B cell (primary cell): ENCODE data around the gene ANAPC10.

ENCODE experiments used
- EZH2 ChIP-seq: IDR thresholded peaks from 2 replicates; pipeline ENCODE4 v1.6.1; 2012; ENCODE audit warnings: borderline replicate concordance, low read depth, mild to moderate bottlenecking, moderate library complexity, low read length; ENCODE audit not compliant: insufficient read depth, poor library complexity, severe bottlenecking
- TF ChIP-seq, protein P1 (sequence below): fragments of 200-600 bp; IDR thresholded peaks from one replicate; pipeline ENCODE4 v1.8.0; 2022; ENCODE audit warnings: antibody characterized with exemption, mild to moderate bottlenecking

DNA sequence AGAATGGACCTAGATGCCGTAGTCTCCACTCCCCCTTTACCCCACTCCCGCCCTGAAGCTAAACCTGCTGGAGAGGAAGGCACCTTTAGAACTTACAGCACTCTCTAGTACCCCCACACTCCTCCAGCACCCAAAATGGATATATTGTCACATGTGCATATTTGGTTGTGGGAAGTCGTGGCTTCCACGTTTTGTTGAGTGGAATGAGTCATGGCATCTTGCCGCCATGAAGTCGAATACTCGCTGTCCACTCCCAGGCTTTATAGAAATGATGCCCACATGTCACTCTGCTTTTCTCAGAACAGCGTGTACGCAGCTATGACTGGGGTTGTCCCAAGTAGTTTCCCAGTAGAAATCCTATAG lies 660 bp upstream of the ANAPC10 start:
- TF ChIP-seq, protein P1, sequence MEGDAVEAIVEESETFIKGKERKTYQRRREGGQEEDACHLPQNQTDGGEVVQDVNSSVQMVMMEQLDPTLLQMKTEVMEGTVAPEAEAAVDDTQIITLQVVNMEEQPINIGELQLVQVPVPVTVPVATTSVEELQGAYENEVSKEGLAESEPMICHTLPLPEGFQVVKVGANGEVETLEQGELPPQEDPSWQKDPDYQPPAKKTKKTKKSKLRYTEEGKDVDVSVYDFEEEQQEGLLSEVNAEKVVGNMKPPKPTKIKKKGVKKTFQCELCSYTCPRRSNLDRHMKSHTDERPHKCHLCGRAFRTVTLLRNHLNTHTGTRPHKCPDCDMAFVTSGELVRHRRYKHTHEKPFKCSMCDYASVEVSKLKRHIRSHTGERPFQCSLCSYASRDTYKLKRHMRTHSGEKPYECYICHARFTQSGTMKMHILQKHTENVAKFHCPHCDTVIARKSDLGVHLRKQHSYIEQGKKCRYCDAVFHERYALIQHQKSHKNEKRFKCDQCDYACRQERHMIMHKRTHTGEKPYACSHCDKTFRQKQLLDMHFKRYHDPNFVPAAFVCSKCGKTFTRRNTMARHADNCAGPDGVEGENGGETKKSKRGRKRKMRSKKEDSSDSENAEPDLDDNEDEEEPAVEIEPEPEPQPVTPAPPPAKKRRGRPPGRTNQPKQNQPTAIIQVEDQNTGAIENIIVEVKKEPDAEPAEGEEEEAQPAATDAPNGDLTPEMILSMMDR, result no peak
- no peak for TF ChIP-seq EZH2
